ENCODE results near the gene LIFR.

GRCh38 chr5:38598994-38599617, 42.7 kb upstream of the LIFR start:
- TF ChIP-seq CTCF (IDR thresholded peaks at IDR 0.05; ENCODE audit: poor library complexity) (no peak), EZH2 (IDR thresholded peaks at IDR 0.05; ENCODE audit: borderline replicate concordance) (no peak)

Data from hepatocyte (in vitro differentiated cells).